Prostate gland (tissue), 2 donors: Measurements from ENCODE around the gene RIPPLY1. TPM values are rescaled to one million over a fixed set of nuclear protein-coding genes. Genes with fewer than 3 reads are reported as not detected.

Experiments
- DNase-seq: peaks from one replicate; pipeline ENCODE4 v3.0.0-alpha.2; 2019; ENCODE audit warnings: low spot score
- H3K27ac ChIP-seq, 2 donors: fragments of 200-600 bp; sonication (generic); 2 replicates each; pipeline ENCODE4 v1.5.1; 2017 to 2019
- H3K27me3 ChIP-seq: fragments of 200-600 bp; sonication (generic); replicated peaks from 2 replicates; pipeline ENCODE4 v1.5.1; 2019; ENCODE audit not compliant: insufficient read depth
- H3K36me3 ChIP-seq, 2 donors: fragments of 200-600 bp; sonication (generic); 1 replicate in 1 of 2; 2 replicates in 1 of 2; pipeline versions ENCODE4 v1.5.1 to v1.8.1; 2017 to 2019
- H3K4me1 ChIP-seq: fragments of 200-600 bp; sonication (generic); replicated peaks from 2 replicates; pipeline ENCODE4 v1.5.1; 2019
- H3K4me3 ChIP-seq, 2 donors: fragments of 200-600 bp; sonication (generic); 2 replicates each; pipeline ENCODE4 v1.5.1; 2017 to 2019
- H3K9me3 ChIP-seq: fragments of 200-600 bp; sonication (generic); 2 replicates; pipeline ENCODE4 v1.5.1; 2017
- POLR2A ChIP-seq: fragments of 450-650 bp; IDR thresholded peaks from one replicate; pipeline ENCODE4 v1.6.1; 2016; ENCODE audit warnings: antibody characterized with exemption, mild to moderate bottlenecking
- POLR2AphosphoS5 ChIP-seq: sonication (generic); formaldehyde crosslinking; IDR thresholded peaks from one replicate; pipeline ENCODE4 v1.6.1; 2017; ENCODE audit warnings: antibody characterized with exemption
- WGBS: methylation state at CpG from one replicate; pipeline ENCODE4 v1.1.5; 2018; 5-methylcytosine and 5-hydroxymethylcytosine counted together
- intact Hi-C: fragments of 100-400 bp; cut with DNase I; formaldehyde crosslinking; loops from one replicate; pipeline ENCODE4 v1.14.2; 2022
- total RNA-seq, 2 donors: library from RNA; depleted of rRNA; stranded (reverse); fragments of >200 nt; gene quantifications; one replicate each; pipeline ENCODE4 v1.1.0, GENCODE V29; 2016
- TF ChIP-seq, protein P1 (sequence below), 4 experiments: fragments of 200-600 bp in 2 of 4; fragments of 450-650 bp in 2 of 4; sonication (generic) in 2 of 4; IDR thresholded peaks; 1 replicate in 3 of 4; 2 replicates in 1 of 4; pipeline ENCODE4 v1.5.1; 2016 to 2019; ENCODE audit warnings: antibody characterized with exemption in 4 of 4, mild to moderate bottlenecking in 2 of 4, moderate library complexity in 2 of 4

The RIPPLY1 gene
- total RNA-seq, 2 donors from 2014 or later, result not detected

- Histone ChIP-seq H3K9me3 (no peaks in the 10 kb centered on the region), H3K27ac (no peak overlapping the region), H3K4me1 (no peaks in the 10 kb centered on the region), H3K4me3 (no peak overlapping the region), H3K27me3 (no peaks in the 10 kb centered on the region), H3K36me3 (no peaks in the 10 kb centered on the region)
- no peak for TF ChIP-seq POLR2AphosphoS5
- TF ChIP-seq POLR2A, result no peak
- TF ChIP-seq, protein P1, sequence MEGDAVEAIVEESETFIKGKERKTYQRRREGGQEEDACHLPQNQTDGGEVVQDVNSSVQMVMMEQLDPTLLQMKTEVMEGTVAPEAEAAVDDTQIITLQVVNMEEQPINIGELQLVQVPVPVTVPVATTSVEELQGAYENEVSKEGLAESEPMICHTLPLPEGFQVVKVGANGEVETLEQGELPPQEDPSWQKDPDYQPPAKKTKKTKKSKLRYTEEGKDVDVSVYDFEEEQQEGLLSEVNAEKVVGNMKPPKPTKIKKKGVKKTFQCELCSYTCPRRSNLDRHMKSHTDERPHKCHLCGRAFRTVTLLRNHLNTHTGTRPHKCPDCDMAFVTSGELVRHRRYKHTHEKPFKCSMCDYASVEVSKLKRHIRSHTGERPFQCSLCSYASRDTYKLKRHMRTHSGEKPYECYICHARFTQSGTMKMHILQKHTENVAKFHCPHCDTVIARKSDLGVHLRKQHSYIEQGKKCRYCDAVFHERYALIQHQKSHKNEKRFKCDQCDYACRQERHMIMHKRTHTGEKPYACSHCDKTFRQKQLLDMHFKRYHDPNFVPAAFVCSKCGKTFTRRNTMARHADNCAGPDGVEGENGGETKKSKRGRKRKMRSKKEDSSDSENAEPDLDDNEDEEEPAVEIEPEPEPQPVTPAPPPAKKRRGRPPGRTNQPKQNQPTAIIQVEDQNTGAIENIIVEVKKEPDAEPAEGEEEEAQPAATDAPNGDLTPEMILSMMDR (IDR thresholded peaks at IDR 0.05), result no peak
- 69% methylated on average over 3 of the region's 3 CpGs for WGBS
- DNase-seq, result no peak
- intact Hi-C loops, result no loop called here
These were observed 36.4 kb upstream of the RIPPLY1 start for GRCh38 chrX:106939566-106939965.

DNA sequence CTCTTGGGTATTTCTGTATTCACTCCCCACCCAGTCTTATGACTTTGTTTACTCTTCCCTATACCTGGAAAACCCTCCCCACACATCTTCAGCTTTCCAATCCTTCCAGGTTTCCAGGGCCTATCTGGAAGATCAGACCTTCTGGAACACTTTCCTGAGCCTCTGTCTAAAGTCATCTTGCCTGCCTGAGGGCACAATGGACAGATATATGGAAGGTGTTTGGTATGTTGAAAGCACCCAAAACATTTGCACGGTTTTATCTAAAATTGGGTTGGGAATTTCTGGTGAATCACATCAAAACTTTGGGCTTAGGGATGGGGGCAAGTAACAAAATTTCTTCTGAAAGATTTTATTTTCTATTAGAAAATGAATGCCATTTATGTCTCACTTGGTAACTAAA, 33.1 kb upstream of the RIPPLY1 start:
- TF ChIP-seq POLR2A (no peak), POLR2AphosphoS5 (no peak)
- TF ChIP-seq, protein P1 (IDR thresholded peaks at IDR 0.05), result no peak
- no peaks in the 10 kb centered on the region for H3K36me3 ChIP-seq

GRCh38 chrX:106935175-106935574, 32.0 kb upstream of the RIPPLY1 start:
- H3K4me3 ChIP-seq, result no peak overlapping the region
- H3K9me3 ChIP-seq, result no peaks in the 10 kb centered on the region
- no peaks in the 10 kb centered on the region for H3K27me3 ChIP-seq
- H3K27ac ChIP-seq, result no peak overlapping the region
- 40% methylated on average over 4 of the region's 4 CpGs for WGBS
- no peak for DNase-seq
- H3K4me1 ChIP-seq, result no peaks in the 10 kb centered on the region
- H3K36me3 ChIP-seq, result no peaks in the 10 kb centered on the region
- no peak for TF ChIP-seq POLR2AphosphoS5
- TF ChIP-seq, protein P1 (IDR thresholded peaks at IDR 0.05), result no peak
- no peak for TF ChIP-seq POLR2A
- intact Hi-C loops, result no loop called here

More for the DNA sequence above, 33.1 kb upstream of the RIPPLY1 start:
- Histone ChIP-seq H3K4me1 (no peaks in the 10 kb centered on the region), H3K27ac (no peak overlapping the region), H3K4me3 (no peak overlapping the region), H3K27me3 (no peaks in the 10 kb centered on the region), H3K9me3 (no peaks in the 10 kb centered on the region)
- DNase-seq, result no peak
- intact Hi-C loops, result no loop called here
- WGBS, result 100% methylated on average over 1 of the region's 1 CpG

GRCh38 chrX:106933538-106933961, 30.4 kb upstream of the RIPPLY1 start:
- TF ChIP-seq POLR2A (no peak), POLR2AphosphoS5 (no peak)
- TF ChIP-seq, protein P1 (IDR thresholded peaks at IDR 0.05), result no peak
- Histone ChIP-seq H3K27ac (no peak overlapping the region), H3K27me3 (no peaks in the 10 kb centered on the region), H3K4me1 (no peaks in the 10 kb centered on the region), H3K36me3 (no peaks in the 10 kb centered on the region), H3K9me3 (no peaks in the 10 kb centered on the region), H3K4me3 (no peak overlapping the region)
- intact Hi-C loops, result no loop called here
- no peak for DNase-seq
- WGBS, result 26% methylated on average over 3 of the region's 3 CpGs

- Histone ChIP-seq H3K4me1 (no peaks in the 10 kb centered on the region), H3K9me3 (no peaks in the 10 kb centered on the region), H3K36me3 (no peaks in the 10 kb centered on the region), H3K4me3 (no peak overlapping the region), H3K27ac (no peak overlapping the region), H3K27me3 (no peaks in the 10 kb centered on the region)
- no peak for DNase-seq
- TF ChIP-seq POLR2A (no peak), POLR2AphosphoS5 (no peak)
- TF ChIP-seq, protein P1 (IDR thresholded peaks at IDR 0.05), result no peak
- WGBS, result 73% methylated on average over 6 of the region's 6 CpGs
- intact Hi-C loops, result no loop called here
These were observed 29.9 kb upstream of the RIPPLY1 start for GRCh38 chrX:106932960-106933537.
